Activated naive CD8-positive, alpha-beta T cell (primary cell): ENCODE results near the gene OTOS.

ENCODE experiments used
- H3K27ac Mint-ChIP-seq: one replicate; pipeline ENCODE4 v1.8.0; 2021; ENCODE audit warnings: mixed read lengths
- H3K27me3 Mint-ChIP-seq: one replicate; pipeline ENCODE4 v1.8.0; 2021; ENCODE audit warnings: mixed read lengths
- H3K36me3 Mint-ChIP-seq: one replicate; pipeline ENCODE4 v1.8.0; 2021; ENCODE audit warnings: mixed read lengths
- H3K4me1 Mint-ChIP-seq: one replicate; pipeline ENCODE4 v1.8.0; 2021; ENCODE audit warnings: low read depth, mixed read lengths
- H3K4me3 Mint-ChIP-seq: one replicate; pipeline ENCODE4 v1.8.0; 2021; ENCODE audit warnings: mild to moderate bottlenecking, mixed read lengths
- H3K9me3 Mint-ChIP-seq: one replicate; pipeline ENCODE4 v1.8.0; 2021; ENCODE audit warnings: low read depth, mixed read lengths

The OTOS gene

GRCh38 chr2:240149943-240150784 is 9.7 kb upstream of the OTOS start:
- H3K9me3 Mint-ChIP-seq = peaks cover 6% of the 10 kb centered on the region

DNA sequence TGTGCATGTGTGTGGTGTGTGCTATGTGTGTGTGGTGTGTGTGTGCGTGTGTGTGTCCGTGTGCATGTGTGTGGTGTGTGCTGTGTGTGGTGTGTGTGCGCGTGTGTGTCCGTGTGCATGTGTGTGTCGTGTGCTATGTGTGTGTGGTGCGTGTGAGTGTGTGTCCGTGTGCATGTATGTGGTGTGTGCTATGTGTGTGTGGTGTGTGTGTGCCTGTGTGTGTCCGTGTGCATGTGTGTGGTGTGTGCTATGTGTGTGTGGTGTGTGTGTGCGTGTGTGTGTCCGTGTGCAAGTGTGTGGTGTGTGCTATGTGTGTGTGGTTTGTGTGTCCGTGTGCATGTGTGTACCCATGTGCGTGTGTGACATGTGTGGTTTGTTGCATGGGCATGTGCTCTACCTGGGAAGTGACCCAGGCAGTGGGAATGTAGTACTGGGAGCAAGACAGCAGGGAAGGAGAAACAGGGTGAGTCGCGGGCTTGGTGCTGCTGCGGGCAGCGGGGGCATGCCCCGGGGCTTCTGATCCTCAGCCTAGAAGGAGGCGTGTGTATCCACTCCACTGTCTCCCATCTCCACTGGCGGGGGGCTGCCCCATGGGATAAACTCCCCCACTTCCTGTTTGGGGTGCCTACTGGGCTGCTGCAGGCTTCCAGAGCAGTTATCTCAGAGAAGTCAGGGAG is 7.6 kb upstream of the OTOS start:
- peaks cover 6% of the 10 kb centered on the region for H3K9me3 Mint-ChIP-seq
- no peak overlapping the region for H3K27ac Mint-ChIP-seq
- no peak overlapping the region for H3K4me3 Mint-ChIP-seq
- H3K36me3 Mint-ChIP-seq = no peaks in the 10 kb centered on the region
- peaks cover 2% of the 10 kb centered on the region for H3K4me1 Mint-ChIP-seq
- H3K27me3 Mint-ChIP-seq = peaks cover 6% of the 10 kb centered on the region

More at GRCh38 chr2:240149943-240150784, 9.7 kb upstream of the OTOS start:
- Mint-ChIP-seq H3K27me3 (peaks cover 9% of the 10 kb centered on the region), H3K4me1 (no peaks in the 10 kb centered on the region), H3K36me3 (no peaks in the 10 kb centered on the region), H3K4me3 (no peak overlapping the region), H3K27ac (no peak overlapping the region)

GRCh38 chr2:240147382-240147781 is 6.9 kb upstream of the OTOS start:
- peaks cover 3% of the 10 kb centered on the region for H3K27me3 Mint-ChIP-seq
- H3K36me3 Mint-ChIP-seq = no peaks in the 10 kb centered on the region
- no peak overlapping the region for H3K4me3 Mint-ChIP-seq
- no peaks in the 10 kb centered on the region for H3K9me3 Mint-ChIP-seq
- peaks cover 2% of the 10 kb centered on the region for H3K4me1 Mint-ChIP-seq
- H3K27ac Mint-ChIP-seq = no peak overlapping the region

GRCh38 chr2:240146627-240147278 is 6.3 kb upstream of the OTOS start:
- H3K4me3 Mint-ChIP-seq = no peak overlapping the region
- H3K9me3 Mint-ChIP-seq = no peaks in the 10 kb centered on the region
- H3K36me3 Mint-ChIP-seq = no peaks in the 10 kb centered on the region
- peaks cover 2% of the 10 kb centered on the region for H3K27me3 Mint-ChIP-seq
- H3K4me1 Mint-ChIP-seq = peaks cover 2% of the 10 kb centered on the region
- H3K27ac Mint-ChIP-seq = no peak overlapping the region

GRCh38 chr2:240146141-240146561 is 5.7 kb upstream of the OTOS start:
- H3K27me3 Mint-ChIP-seq = peaks cover 2% of the 10 kb centered on the region
- no peak overlapping the region for H3K4me3 Mint-ChIP-seq
- peaks cover 2% of the 10 kb centered on the region for H3K4me1 Mint-ChIP-seq
- H3K36me3 Mint-ChIP-seq = no peaks in the 10 kb centered on the region
- no peak overlapping the region for H3K27ac Mint-ChIP-seq
- no peaks in the 10 kb centered on the region for H3K9me3 Mint-ChIP-seq

- no peaks in the 10 kb centered on the region for H3K36me3 Mint-ChIP-seq
- no peaks in the 10 kb centered on the region for H3K9me3 Mint-ChIP-seq
- peaks cover 2% of the 10 kb centered on the region for H3K27me3 Mint-ChIP-seq
- H3K4me3 Mint-ChIP-seq = no peak overlapping the region
- H3K4me1 Mint-ChIP-seq = peaks cover 2% of the 10 kb centered on the region
- no peak overlapping the region for H3K27ac Mint-ChIP-seq
Observed at GRCh38 chr2:240145461-240145860, 5.0 kb upstream of the OTOS start.

GRCh38 chr2:240144649-240145261 is 4.3 kb upstream of the OTOS start:
- Mint-ChIP-seq H3K4me3 (no peak overlapping the region), H3K27me3 (no peaks in the 10 kb centered on the region), H3K4me1 (peaks cover 2% of the 10 kb centered on the region), H3K9me3 (no peaks in the 10 kb centered on the region), H3K36me3 (no peaks in the 10 kb centered on the region), H3K27ac (no peak overlapping the region)

DNA sequence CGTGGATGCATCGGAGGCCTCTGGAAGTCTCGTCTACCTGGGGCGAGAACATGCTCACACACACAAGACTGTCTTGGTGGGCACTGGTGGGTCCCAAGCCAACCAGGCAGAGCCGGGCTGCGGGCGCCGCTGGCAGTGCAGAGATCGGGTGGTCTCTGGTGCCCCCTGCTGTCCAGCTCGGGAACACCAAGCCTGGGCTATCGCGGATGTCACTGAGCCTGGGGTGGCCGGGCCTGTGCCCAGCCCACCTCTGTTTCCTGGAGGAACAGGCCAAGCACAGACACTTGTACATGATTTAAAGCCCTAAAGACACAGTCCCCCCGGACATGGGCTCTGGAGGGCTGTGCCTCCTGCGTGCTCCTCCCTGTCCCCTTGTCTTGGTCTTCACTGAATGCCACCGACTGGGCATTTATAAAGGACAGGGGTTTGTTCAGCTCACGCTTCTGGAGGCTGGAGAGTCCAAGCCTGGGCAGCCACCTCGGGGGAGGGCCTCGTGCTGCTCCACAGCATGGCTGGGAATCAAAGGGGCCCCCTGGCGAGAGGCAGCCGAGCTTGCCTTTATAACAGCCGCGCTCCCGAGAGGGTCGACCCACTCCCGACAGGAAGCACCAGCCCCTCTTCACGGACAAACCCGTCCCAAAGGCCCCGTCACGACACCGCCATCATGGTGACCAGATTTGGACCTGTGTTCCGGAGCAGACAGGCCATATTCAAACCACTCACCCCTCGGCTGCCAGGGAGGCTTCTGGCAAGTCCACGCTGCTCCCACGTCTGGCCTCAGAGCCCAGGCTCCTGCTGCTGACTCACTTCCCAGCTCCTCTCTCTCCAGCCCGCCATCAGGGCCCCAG is 3.6 kb upstream of the OTOS start:
- no peaks in the 10 kb centered on the region for H3K9me3 Mint-ChIP-seq
- no peaks in the 10 kb centered on the region for H3K36me3 Mint-ChIP-seq

DNA sequence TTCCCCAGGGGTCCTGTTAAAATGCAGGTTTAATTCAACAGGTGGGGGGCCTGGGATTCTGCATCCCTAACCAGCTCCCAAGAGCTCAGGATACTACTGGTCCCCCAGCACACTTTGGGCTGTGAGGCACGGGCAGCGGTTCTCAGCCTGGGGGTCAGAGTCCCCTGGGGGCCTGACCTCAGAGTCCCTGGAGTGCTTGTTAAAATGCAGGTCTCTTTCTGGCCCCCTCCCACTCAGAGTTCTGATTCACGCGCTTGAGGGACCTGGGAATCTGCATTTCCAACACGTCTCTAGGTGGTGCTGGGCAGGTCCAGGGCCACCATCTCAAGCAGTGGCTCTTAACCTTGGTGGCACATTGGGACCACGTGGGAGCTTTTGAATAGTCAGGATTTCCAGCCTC is 2.8 kb upstream of the OTOS start:
- Mint-ChIP-seq H3K36me3 (no peaks in the 10 kb centered on the region), H3K27me3 (no peaks in the 10 kb centered on the region), H3K4me1 (peaks cover 2% of the 10 kb centered on the region), H3K27ac (no peak overlapping the region), H3K4me3 (no peak overlapping the region), H3K9me3 (no peaks in the 10 kb centered on the region)

More for the DNA sequence above, 3.6 kb upstream of the OTOS start:
- no peaks in the 10 kb centered on the region for H3K27me3 Mint-ChIP-seq
- peaks cover 2% of the 10 kb centered on the region for H3K4me1 Mint-ChIP-seq
- H3K4me3 Mint-ChIP-seq = no peak overlapping the region
- no peak overlapping the region for H3K27ac Mint-ChIP-seq

GRCh38 chr2:240142859-240143258 is 2.4 kb upstream of the OTOS start:
- Mint-ChIP-seq H3K4me3 (no peak overlapping the region), H3K4me1 (peaks cover 2% of the 10 kb centered on the region), H3K9me3 (no peaks in the 10 kb centered on the region), H3K27ac (no peak overlapping the region), H3K27me3 (no peaks in the 10 kb centered on the region), H3K36me3 (no peaks in the 10 kb centered on the region)

DNA sequence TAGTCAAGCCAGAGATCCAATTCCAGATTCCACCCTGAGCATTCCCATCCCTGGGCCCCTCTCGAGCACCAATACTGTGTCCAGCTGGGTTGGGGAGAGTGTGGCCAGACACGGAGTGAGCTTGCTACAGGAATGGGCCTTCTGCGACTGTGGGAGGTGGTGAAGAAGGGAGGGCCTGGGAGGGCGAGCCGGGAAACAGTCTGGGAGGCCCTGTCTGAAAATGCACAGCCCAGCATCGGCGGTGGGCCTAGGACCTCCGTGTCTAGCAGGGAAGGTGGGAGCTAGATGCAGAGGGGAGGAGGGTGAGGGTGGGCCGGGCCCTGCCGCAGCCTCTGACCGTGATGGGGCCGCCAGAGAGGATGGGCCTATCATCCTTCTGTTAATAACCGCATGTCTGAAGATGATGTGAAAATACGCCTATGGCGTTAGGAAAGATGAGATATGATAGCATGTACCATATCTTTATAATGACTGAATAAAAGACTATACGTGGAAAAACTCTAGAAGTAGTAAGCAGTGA is 1.9 kb upstream of the OTOS start:
- H3K4me3 Mint-ChIP-seq = no peak overlapping the region
- H3K27ac Mint-ChIP-seq = no peak overlapping the region
- H3K9me3 Mint-ChIP-seq = no peaks in the 10 kb centered on the region
- H3K36me3 Mint-ChIP-seq = no peaks in the 10 kb centered on the region
- peaks cover 2% of the 10 kb centered on the region for H3K4me1 Mint-ChIP-seq
- no peaks in the 10 kb centered on the region for H3K27me3 Mint-ChIP-seq

DNA sequence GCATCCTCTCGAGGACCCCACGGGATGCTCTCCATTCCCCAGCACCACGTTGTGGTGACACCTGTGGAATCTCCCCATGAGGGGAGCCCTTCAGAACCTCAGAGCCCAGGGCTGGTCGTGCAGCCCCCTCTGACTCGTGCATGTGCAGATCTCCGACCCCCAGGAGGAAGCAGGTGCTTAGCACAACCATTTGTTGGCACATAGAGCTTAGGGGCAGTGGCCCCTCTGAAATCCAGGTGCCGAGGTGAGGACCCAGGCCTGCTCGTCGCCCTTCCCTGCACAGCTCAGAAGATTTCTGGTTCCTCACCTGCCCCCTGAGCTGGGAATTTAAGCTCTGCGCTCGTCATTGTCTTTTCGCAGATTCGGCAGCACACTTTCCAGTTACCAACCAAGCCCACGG is 1.3 kb upstream of the OTOS start:
- H3K4me3 Mint-ChIP-seq = no peak overlapping the region
- no peaks in the 10 kb centered on the region for H3K9me3 Mint-ChIP-seq
- H3K27me3 Mint-ChIP-seq = no peaks in the 10 kb centered on the region
- no peaks in the 10 kb centered on the region for H3K36me3 Mint-ChIP-seq
- no peak overlapping the region for H3K27ac Mint-ChIP-seq
- H3K4me1 Mint-ChIP-seq = peaks cover 7% of the 10 kb centered on the region

- peaks cover 7% of the 10 kb centered on the region for H3K4me1 Mint-ChIP-seq
- no peak overlapping the region for H3K4me3 Mint-ChIP-seq
- no peaks in the 10 kb centered on the region for H3K27me3 Mint-ChIP-seq
- no peaks in the 10 kb centered on the region for H3K36me3 Mint-ChIP-seq
- H3K9me3 Mint-ChIP-seq = no peaks in the 10 kb centered on the region
- H3K27ac Mint-ChIP-seq = no peak overlapping the region
Observed at GRCh38 chr2:240140920-240141319, 462 bp upstream of the OTOS start.
